A204.1 (cell line): ENCODE data around the gene ZFAND3.

Experiments
- FAIRE-seq: peaks from 2 replicates; lab custom pipeline; 2012; peaks lifted over from hg19 to GRCh38; lab: Jason Lieb, UNC

The ZFAND3 gene

GRCh38 chr6:37819177-37819801 is at the start of gene ZFAND3:
TSS of gene ZFAND3 (plus strand) at chr6:37819727. CDS start at chr6:37819946, 219 bp downstream.
- no peak for FAIRE-seq

- no peak for FAIRE-seq
Measured at GRCh38 chr6:37774028-37774680, 45.4 kb upstream of the ZFAND3 start.

- FAIRE-seq: no peak
Measured at GRCh38 chr6:37776566-37776965, 43.0 kb upstream of the ZFAND3 start.

- no peak for FAIRE-seq
Measured at GRCh38 chr6:37777272-37777834, 42.2 kb upstream of the ZFAND3 start.

- FAIRE-seq: no peak
Measured at GRCh38 chr6:37779111-37779800, 40.3 kb upstream of the ZFAND3 start.

GRCh38 chr6:37779902-37780628 is 39.5 kb upstream of the ZFAND3 start:
- no peak for FAIRE-seq

- no peak for FAIRE-seq
Measured at GRCh38 chr6:37781788-37782187, 37.7 kb upstream of the ZFAND3 start.

- FAIRE-seq: no peak
Measured at GRCh38 chr6:37783025-37783855, 36.3 kb upstream of the ZFAND3 start.

GRCh38 chr6:37783856-37784584 is 35.5 kb upstream of the ZFAND3 start:
- FAIRE-seq: no peak

- no peak for FAIRE-seq
Measured at GRCh38 chr6:37784585-37784967, 35.0 kb upstream of the ZFAND3 start.

- no peak for FAIRE-seq
Measured at GRCh38 chr6:37785002-37785662, 34.4 kb upstream of the ZFAND3 start.

GRCh38 chr6:37785663-37786270 is 33.8 kb upstream of the ZFAND3 start:
- FAIRE-seq: no peak

- FAIRE-seq: no peak
Measured at GRCh38 chr6:37787216-37787615, 32.3 kb upstream of the ZFAND3 start.

- no peak for FAIRE-seq
Measured at GRCh38 chr6:37788259-37788658, 31.3 kb upstream of the ZFAND3 start.

GRCh38 chr6:37791156-37791919 is 28.2 kb upstream of the ZFAND3 start:
- FAIRE-seq: peak; percentile 67

GRCh38 chr6:37792457-37793033 is 27.0 kb upstream of the ZFAND3 start:
- FAIRE-seq: no peak

GRCh38 chr6:37793067-37793466 is 26.5 kb upstream of the ZFAND3 start:
- no peak for FAIRE-seq

- FAIRE-seq: no peak
Measured at GRCh38 chr6:37794825-37795224, 24.7 kb upstream of the ZFAND3 start.
